Memory B cell (primary cell): ENCODE results near the gene ARHGEF12.

Source experiments
- ATAC-seq: fragments of 150-1000 bp; cut with Tn5 transposase; 2 replicates; pipeline ENCODE4 v1.10.0; 2021; ENCODE audit warnings: low read depth, mild to moderate bottlenecking, moderate library complexity
- DNase-seq, 2 donors: peaks; one replicate each; pipeline ENCODE4 v3.0.0; 2022; ENCODE audit warnings: low spot score in 2 of 2
- H3K27ac Mint-ChIP-seq: one replicate; pipeline ENCODE4 v1.8.0; 2022; ENCODE audit warnings: mild to moderate bottlenecking, moderate library complexity, mixed read lengths
- H3K27me3 Mint-ChIP-seq: one replicate; pipeline ENCODE4 v1.8.0; 2022; ENCODE audit warnings: mixed read lengths
- H3K36me3 Mint-ChIP-seq: one replicate; pipeline ENCODE4 v1.8.0; 2022; ENCODE audit warnings: mild to moderate bottlenecking, mixed read lengths
- H3K4me1 Mint-ChIP-seq: one replicate; pipeline ENCODE4 v1.8.0; 2022; ENCODE audit warnings: mixed read lengths
- H3K4me3 Mint-ChIP-seq: one replicate; pipeline ENCODE4 v1.8.0; 2022; ENCODE audit warnings: mild to moderate bottlenecking, moderate library complexity, mixed read lengths
- H3K9me3 Mint-ChIP-seq: one replicate; pipeline ENCODE4 v1.8.0; 2022; ENCODE audit warnings: mixed read lengths

Gene ARHGEF12

DNA sequence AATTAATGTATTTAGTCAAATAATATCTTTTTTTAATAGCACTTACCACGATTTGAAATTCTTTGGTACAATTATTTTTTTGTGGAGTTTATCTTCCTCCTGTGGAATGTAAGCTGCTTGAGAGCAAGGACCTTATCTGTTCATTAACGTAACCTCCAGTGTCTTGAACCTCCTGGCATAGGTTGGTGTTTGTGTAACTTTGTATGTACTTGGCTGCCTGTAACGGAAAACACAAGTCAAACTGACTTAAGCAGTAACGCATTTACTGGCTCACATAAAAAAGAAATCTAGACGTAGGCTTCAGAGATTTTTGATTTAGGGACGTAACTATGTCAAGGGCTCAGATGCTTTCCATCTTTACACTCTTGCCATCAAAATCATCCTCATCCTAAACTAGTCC is 56.1 kb downstream of the ARHGEF12 start:
- Mint-ChIP-seq H3K4me1 (peaks cover 2% of the 10 kb centered on the region), H3K27me3 (peaks cover 3% of the 10 kb centered on the region), H3K36me3 (peaks cover 7% of the 10 kb centered on the region), H3K4me3 (no peak overlapping the region), H3K27ac (no peak overlapping the region), H3K9me3 (peaks cover 5% of the 10 kb centered on the region)
- DNase-seq (no peak), ATAC-seq (no peak)

DNA sequence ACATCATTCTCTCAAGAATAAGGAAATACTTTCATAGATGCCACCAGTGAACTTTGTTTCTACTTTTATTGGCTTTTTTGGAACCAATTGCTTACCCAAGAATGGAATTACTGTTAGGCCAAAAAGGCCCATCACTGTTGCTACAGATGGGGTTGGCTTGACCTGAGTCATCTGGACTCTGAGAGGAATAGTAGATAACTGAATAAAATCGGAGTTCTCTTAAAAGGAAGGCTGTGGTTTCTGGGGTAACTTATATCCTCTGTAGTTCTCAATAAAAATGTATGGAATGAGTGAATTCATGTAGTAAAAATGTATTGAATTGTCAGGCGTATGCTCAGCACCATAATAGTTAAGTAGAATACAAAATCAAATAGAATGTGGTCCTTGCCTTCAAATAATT is 56.6 kb downstream of the ARHGEF12 start:
- peaks cover 3% of the 10 kb centered on the region for H3K27me3 Mint-ChIP-seq
- peaks cover 2% of the 10 kb centered on the region for H3K4me1 Mint-ChIP-seq
- peaks cover 7% of the 10 kb centered on the region for H3K36me3 Mint-ChIP-seq
- no peak overlapping the region for H3K4me3 Mint-ChIP-seq
- DNase-seq (no peak), ATAC-seq (no peak)
- H3K9me3 Mint-ChIP-seq = peaks cover 5% of the 10 kb centered on the region
- no peak overlapping the region for H3K27ac Mint-ChIP-seq

DNA sequence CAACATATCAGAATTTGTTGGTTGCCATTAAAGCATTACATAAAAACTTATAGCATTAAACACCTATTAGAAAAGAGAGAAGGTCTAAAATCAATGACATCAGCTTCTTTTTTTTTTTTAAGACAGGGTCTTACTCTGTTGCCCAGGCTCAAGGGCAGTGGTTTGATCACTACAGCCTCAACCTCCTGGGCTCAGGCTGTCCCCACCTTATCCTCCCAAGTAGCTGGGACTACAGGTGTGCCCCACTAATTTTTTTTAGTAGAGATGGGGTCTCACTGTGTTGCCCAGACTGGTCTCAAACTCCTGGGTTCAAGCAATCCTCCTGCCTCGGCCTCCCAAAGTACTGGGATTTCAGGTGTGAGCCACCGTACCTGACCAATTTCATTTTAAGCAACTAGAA is 57.9 kb downstream of the ARHGEF12 start:
- H3K36me3 Mint-ChIP-seq = peaks cover 7% of the 10 kb centered on the region
- H3K27ac Mint-ChIP-seq = no peak overlapping the region
- DNase-seq (no peak), ATAC-seq (no peak)
- H3K4me1 Mint-ChIP-seq = peaks cover 2% of the 10 kb centered on the region
- H3K27me3 Mint-ChIP-seq = peaks cover 3% of the 10 kb centered on the region
- H3K9me3 Mint-ChIP-seq = peaks cover 5% of the 10 kb centered on the region
- no peak overlapping the region for H3K4me3 Mint-ChIP-seq

DNA sequence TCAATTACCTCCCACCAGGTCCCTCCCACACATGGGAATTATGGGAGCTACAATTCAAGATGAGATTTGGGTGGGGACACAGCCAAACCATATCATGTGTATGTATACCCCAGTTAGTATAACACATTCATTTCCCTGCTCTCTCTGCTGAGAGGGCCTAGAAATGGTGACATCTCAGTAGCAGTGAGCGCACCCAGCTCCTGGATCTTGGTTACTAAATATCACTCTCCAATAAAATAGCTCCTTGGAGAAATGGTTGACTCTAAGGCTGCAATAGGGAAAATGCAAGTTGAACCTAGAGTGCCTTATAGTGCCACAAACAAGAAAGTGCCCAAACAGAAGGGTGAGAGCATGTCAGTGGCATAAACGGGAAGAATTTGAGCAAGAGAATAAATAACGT is 59.6 kb downstream of the ARHGEF12 start:
- Mint-ChIP-seq H3K9me3 (peaks cover 2% of the 10 kb centered on the region), H3K4me3 (no peak overlapping the region), H3K27ac (no peak overlapping the region), H3K27me3 (no peaks in the 10 kb centered on the region), H3K4me1 (peaks cover 7% of the 10 kb centered on the region), H3K36me3 (peaks cover 4% of the 10 kb centered on the region)
- ATAC-seq (no peak), DNase-seq (no peak)

DNA sequence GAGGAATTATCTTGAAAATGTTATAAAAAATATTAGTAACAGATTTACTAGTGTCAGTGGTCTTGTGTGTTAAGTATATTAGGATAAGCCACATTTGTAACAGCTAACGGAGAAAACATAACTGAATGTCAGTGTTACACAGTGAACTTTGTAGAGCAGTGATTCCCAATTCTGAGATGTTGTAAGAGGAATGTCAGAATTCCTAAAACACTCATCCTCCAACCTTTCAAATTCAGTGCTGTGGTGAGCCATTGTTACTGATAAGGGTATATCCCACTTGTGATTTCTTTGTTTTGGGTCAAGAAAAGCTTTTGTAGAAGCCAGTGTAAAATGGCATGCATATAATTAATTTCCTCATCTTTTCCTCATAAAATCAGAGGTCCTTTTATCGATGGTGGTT is 61.9 kb downstream of the ARHGEF12 start:
- H3K27ac Mint-ChIP-seq = no peak overlapping the region
- no peak overlapping the region for H3K4me3 Mint-ChIP-seq
- peaks cover 4% of the 10 kb centered on the region for H3K36me3 Mint-ChIP-seq
- peaks cover 2% of the 10 kb centered on the region for H3K9me3 Mint-ChIP-seq
- DNase-seq (no peak), ATAC-seq (no peak)
- H3K27me3 Mint-ChIP-seq = no peaks in the 10 kb centered on the region
- H3K4me1 Mint-ChIP-seq = peaks cover 10% of the 10 kb centered on the region

DNA sequence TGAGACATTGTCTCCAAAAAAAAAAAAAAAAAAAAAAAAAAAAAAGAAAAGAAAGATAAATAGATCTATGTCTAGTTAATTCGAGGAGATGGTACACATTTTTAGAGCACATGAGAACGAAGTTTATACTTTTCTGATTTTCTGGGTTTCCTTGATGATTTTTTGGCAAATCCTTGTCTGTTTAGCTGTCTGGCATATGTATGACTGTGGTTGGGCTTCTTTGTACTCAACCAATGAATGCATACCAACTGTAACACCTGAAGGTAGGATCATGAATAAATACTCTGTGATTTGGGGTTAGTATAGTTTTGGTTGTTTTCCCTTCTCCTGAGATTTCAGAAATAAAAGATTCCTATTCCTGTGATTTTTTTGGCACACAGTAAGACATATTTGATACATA is 63.1 kb downstream of the ARHGEF12 start:
- DNase-seq = no peak
- Mint-ChIP-seq H3K4me3 (no peak overlapping the region), H3K36me3 (peaks cover 4% of the 10 kb centered on the region), H3K27me3 (no peaks in the 10 kb centered on the region), H3K27ac (no peak overlapping the region), H3K9me3 (peaks cover 2% of the 10 kb centered on the region), H3K4me1 (peaks cover 8% of the 10 kb centered on the region)
- no peak for ATAC-seq

DNA sequence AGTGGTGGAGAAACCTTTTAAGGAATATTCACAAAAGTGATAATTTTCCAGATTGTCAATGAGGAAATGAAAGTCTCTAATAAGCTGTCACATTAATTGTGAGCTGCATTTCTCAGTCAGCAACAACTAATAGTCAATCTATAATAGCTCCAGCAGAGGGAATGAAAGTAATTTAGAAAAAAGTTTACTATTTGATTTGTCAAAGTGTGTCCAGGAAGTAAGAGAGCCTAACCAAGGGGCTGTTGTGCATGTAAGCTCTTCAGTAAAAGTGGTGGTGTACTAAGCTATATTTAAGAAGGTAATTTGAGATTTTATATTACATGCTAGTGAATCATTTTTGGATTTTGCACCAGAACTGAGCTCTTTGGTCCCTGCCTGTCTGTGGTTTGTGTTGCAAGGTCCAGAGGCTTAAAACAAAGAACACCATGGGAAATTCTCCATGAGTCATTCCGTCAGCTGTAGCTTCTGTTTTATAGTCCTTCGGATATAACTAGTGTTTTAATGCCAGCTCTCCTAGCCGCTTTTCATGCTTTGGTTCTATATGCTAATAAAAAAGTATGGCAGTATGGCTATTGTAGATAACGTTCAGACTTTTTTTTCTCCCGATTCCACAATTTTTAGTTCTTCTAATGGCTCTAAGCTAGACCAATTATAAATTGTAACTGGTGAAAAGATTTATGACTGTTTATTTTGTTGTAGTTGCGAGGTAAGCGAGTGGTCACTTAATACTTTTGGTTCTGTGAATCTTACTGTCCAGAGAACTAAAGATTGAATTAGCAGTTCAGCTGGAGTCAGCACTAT is 64.6 kb downstream of the ARHGEF12 start:
- no peak overlapping the region for H3K27ac Mint-ChIP-seq
- H3K4me1 Mint-ChIP-seq = peaks cover 7% of the 10 kb centered on the region
- no peak for DNase-seq
- H3K4me3 Mint-ChIP-seq = no peak overlapping the region
- H3K9me3 Mint-ChIP-seq = no peaks in the 10 kb centered on the region
- no peak for ATAC-seq
- H3K27me3 Mint-ChIP-seq = no peaks in the 10 kb centered on the region
- no peaks in the 10 kb centered on the region for H3K36me3 Mint-ChIP-seq

DNA sequence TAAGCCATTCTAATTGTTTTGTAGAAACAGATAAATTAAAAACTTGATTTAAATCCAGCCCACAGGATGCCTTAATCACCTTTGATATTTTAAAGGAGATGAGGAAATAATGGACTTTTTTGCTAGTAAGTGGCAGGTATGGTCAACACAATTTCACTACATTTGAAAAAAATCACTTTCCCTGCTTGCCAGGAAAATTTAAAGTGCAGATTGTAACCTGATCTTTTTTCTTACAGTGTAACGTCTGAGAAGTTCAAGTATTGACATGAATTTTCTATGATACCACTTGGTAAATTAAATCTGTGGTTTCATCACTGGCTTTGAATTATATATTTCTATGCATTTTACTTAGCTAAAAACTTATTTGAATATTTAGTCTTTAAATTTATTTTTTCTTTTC is 65.3 kb downstream of the ARHGEF12 start:
- H3K9me3 Mint-ChIP-seq = no peaks in the 10 kb centered on the region
- no peaks in the 10 kb centered on the region for H3K36me3 Mint-ChIP-seq
- no peaks in the 10 kb centered on the region for H3K27me3 Mint-ChIP-seq
- ATAC-seq (no peak), DNase-seq (no peak)
- no peak overlapping the region for H3K27ac Mint-ChIP-seq
- H3K4me1 Mint-ChIP-seq = peaks cover 7% of the 10 kb centered on the region
- no peak overlapping the region for H3K4me3 Mint-ChIP-seq

DNA sequence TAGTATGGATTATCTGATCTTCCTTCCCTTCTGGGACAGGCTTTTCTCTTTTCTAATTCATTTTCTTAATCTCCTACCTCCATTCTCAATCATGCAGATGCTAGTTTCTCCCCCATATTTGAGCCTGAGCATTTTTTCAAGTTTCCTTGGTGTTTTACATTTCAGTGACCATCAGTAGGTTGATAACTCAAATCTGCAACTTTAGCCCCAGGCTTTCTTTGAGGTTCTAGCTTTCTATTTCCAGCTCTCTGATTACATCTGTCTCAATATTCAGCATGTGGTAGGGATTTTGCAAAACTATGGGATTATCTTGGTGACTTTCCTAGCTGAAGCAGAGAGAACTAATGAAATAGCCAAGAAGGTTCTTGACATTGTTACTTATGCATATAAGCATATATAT is 67.8 kb downstream of the ARHGEF12 start:
- H3K4me1 Mint-ChIP-seq = peaks cover 7% of the 10 kb centered on the region
- no peaks in the 10 kb centered on the region for H3K36me3 Mint-ChIP-seq
- H3K4me3 Mint-ChIP-seq = no peak overlapping the region
- H3K9me3 Mint-ChIP-seq = no peaks in the 10 kb centered on the region
- H3K27me3 Mint-ChIP-seq = no peaks in the 10 kb centered on the region
- no peak overlapping the region for H3K27ac Mint-ChIP-seq
- ATAC-seq (no peak), DNase-seq (no peak)

DNA sequence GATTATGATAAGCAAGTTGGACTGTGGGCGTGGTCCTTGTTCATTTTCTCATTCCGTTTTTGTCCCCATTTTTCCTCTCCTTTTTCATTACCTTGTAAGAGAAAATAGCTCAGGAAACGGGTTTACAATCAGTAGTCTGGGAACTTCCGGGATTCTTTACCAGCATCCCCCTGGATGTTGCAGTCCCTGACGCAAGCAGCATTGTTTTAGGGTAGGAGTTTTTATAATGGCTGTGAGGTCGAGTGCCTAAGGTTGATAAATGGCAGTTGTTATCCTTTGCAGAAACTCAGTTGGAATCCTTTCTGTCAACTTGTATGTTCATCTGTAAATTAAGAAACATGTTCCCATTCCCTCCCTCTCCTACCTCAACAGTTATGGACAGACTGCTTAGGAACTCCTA is 68.3 kb downstream of the ARHGEF12 start:
- Mint-ChIP-seq H3K36me3 (peaks cover 5% of the 10 kb centered on the region), H3K4me3 (no peak overlapping the region), H3K4me1 (peaks cover 7% of the 10 kb centered on the region), H3K27ac (no peak overlapping the region), H3K9me3 (no peaks in the 10 kb centered on the region), H3K27me3 (no peaks in the 10 kb centered on the region)
- ATAC-seq (no peak), DNase-seq (no peak)

DNA sequence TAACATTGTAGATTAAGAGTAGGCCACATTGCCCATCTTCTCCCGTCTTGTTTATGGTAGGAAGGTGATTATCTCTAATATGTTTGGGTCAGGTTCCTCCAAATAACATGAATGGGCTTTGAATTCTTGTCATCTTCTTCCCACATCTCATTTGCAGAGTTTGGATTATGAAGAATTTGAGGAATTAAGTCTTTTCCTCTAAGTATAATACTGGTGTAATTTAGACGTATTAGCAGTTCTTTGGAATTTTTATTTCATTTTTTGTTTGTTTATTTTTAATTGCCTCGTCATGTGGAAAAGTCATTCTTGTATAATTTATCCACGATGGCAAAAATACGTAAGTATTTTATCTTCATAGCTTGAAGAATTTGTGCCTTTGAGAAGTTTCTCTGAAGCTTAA is 73.4 kb downstream of the ARHGEF12 start:
- Mint-ChIP-seq H3K27ac (no peak overlapping the region), H3K4me3 (no peak overlapping the region), H3K9me3 (no peaks in the 10 kb centered on the region), H3K27me3 (no peaks in the 10 kb centered on the region), H3K4me1 (peaks cover 4% of the 10 kb centered on the region), H3K36me3 (peaks cover 7% of the 10 kb centered on the region)
- ATAC-seq (no peak), DNase-seq (no peak)

DNA sequence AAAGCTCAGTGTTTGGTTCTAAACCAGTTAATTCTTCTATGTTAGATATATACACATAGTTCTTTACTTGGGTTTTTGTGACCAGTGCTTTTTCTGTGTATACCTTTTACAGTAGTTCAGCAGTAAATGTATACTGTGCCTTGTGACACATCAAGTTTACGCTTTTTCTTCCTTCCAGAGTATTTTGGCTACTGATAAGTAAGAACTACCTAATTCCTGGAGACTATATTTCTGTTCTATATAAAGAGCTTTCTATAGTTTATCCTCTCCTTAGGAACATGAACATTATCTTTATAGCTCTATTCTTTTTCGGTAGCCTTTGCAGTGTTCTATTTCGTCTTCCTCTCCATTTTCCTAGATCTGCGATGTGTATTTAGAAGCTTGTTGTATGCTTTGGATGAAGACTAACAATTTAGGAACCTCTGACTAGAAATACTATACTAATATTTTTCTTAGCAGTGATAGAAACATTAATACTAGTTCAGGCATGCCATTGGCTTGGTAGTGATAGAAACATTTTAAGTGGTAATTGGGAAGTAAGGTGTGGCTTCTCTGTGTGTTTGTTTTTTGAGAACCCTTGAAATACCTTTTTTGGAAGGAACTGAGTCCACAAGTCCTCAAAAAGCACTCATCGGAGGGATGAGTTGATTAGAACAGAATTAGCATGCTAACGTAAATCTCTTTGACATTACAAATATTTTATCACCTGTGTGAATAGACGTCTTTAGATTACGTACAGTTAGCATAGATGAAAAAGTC is 74.6 kb downstream of the ARHGEF12 start:
- H3K4me1 Mint-ChIP-seq = peaks cover 4% of the 10 kb centered on the region
- peaks cover 7% of the 10 kb centered on the region for H3K36me3 Mint-ChIP-seq
- ATAC-seq (no peak), DNase-seq (no peak)
- no peaks in the 10 kb centered on the region for H3K27me3 Mint-ChIP-seq
- H3K4me3 Mint-ChIP-seq = no peak overlapping the region
- H3K27ac Mint-ChIP-seq = no peak overlapping the region
- no peaks in the 10 kb centered on the region for H3K9me3 Mint-ChIP-seq

DNA sequence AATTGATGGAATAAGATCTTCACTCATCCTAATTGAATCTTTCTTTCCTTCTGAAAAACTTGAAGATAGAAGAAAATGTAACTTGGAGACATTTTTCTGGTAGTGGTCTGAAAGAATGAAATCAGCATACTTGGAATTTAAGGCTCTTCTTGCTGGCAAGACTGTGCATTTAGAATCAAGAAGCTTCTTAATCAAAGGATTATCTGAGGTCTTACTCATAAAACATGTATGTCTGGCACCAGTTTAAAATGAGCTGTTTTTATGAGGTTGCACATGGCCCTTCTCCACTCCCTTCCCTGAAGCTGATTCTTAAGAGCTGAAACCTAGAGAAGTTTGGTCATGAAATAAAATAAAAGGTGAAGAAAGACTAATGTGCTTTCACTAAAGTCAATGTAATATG is 77.3 kb downstream of the ARHGEF12 start:
- DNase-seq (no peak), ATAC-seq (no peak)
- Mint-ChIP-seq H3K4me1 (peaks cover 4% of the 10 kb centered on the region), H3K9me3 (no peaks in the 10 kb centered on the region), H3K27ac (no peak overlapping the region), H3K36me3 (peaks cover 9% of the 10 kb centered on the region), H3K4me3 (no peak overlapping the region), H3K27me3 (no peaks in the 10 kb centered on the region)

DNA sequence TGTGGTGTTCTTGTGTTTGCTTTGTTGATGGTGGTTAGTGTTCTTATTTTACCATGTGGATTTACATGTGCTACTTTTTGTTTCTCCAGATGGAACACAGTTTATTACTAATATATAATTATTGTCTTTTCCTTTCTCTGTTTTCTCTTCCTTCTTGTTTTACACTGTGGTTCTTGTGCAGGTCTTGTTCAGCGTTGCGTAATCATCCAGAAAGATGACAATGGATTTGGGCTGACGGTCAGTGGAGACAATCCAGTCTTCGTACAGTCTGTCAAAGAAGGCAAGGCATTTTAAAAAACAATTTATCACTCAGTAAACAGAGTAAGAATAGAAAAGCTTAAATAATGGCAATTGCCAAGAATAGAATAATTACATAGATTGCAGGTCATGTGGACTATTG is 84.4 kb downstream of the ARHGEF12 start:
- no peak overlapping the region for H3K27ac Mint-ChIP-seq
- no peak overlapping the region for H3K4me3 Mint-ChIP-seq
- ATAC-seq (no peak), DNase-seq (no peak)
- no peaks in the 10 kb centered on the region for H3K27me3 Mint-ChIP-seq
- H3K4me1 Mint-ChIP-seq = peaks cover 2% of the 10 kb centered on the region
- H3K9me3 Mint-ChIP-seq = no peaks in the 10 kb centered on the region
- peaks cover 11% of the 10 kb centered on the region for H3K36me3 Mint-ChIP-seq
